HUES6 (cell line): ENCODE data around the gene EIF2B5.

ENCODE experiments used
- H3K27ac ChIP-seq: 2 replicates; pipeline ENCODE4 v1.7.0; 2013; ENCODE audit warnings: low read depth, mild to moderate bottlenecking, low read length, inconsistent platforms
- H3K27me3 ChIP-seq: 2 replicates; pipeline ENCODE4 v1.6.1; 2013; ENCODE audit warnings: low read length; ENCODE audit not compliant: control insufficient read depth, insufficient read depth
- H3K36me3 ChIP-seq: 2 replicates; pipeline ENCODE4 v1.6.1; 2013; ENCODE audit warnings: low read length; ENCODE audit not compliant: control insufficient read depth, insufficient read depth
- H3K4me1 ChIP-seq: 2 replicates; pipeline ENCODE4 v1.6.1; 2013; ENCODE audit warnings: low read length; ENCODE audit not compliant: control insufficient read depth, insufficient read depth
- H3K4me3 ChIP-seq: 2 replicates; pipeline ENCODE4 v1.5.1; 2013; ENCODE audit warnings: low read depth, low read length
- H3K9ac ChIP-seq: one replicate; pipeline ENCODE4 v1.6.1; 2013; ENCODE audit warnings: mild to moderate bottlenecking, low read length
- H3K9me3 ChIP-seq: 2 replicates; pipeline ENCODE4 v1.6.1; 2013; ENCODE audit warnings: low read depth, low read length; ENCODE audit not compliant: control insufficient read depth, insufficient read depth

EIF2B5 gene

DNA sequence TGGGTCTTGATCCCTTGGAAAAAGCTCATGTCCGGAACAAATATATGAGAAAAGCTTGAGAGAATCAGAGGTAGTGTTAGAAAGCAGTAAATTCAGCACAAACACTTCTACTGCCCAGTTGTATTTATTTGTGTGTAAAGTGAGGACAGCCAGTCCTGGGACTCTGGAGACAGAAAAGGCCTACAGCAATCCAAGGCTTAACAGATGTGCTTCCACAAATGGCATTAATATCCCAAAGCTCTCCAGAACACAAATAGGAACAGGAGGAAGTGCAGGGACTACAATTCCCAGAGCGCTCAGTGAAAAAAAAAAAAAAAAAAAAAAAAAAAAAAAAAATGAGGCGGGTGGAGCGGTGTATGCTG lies 39.1 kb downstream of the EIF2B5 start:
- Histone ChIP-seq H3K4me3 (no peak overlapping the region), H3K36me3 (peaks cover 56% of the 10 kb centered on the region), H3K4me1 (peaks cover 19% of the 10 kb centered on the region), H3K27me3 (no peaks in the 10 kb centered on the region), H3K9ac (no peak overlapping the region), H3K9me3 (no peaks in the 10 kb centered on the region), H3K27ac (no peak overlapping the region)

- Histone ChIP-seq H3K4me3 (peak within 1 kb of the TSS; percentile 96), H3K9me3 (no peaks in the 10 kb centered on the region), H3K9ac (peak within 1 kb of the TSS; percentile 98), H3K27ac (peak within 1 kb of the TSS; percentile 95; the same call in 1 of the 2 replicates), H3K4me1 (peaks cover 19% of the 10 kb centered on the region), H3K27me3 (no peaks in the 10 kb centered on the region), H3K36me3 (peaks cover 56% of the 10 kb centered on the region)
Observed at GRCh38 chr3:184174646-184175492, 39.7 kb downstream of the EIF2B5 start, which contains the start of gene AP2M1. TSS of gene AP2M1 (plus strand) at chr3:184174855. CDS start at chr3:184176994, 2,139 bp downstream.

GRCh38 chr3:184175506-184175905 lies 40.3 kb downstream of the EIF2B5 start:
- Histone ChIP-seq H3K36me3 (peaks cover 61% of the 10 kb centered on the region), H3K9ac (peak overlapping the region; percentile 98), H3K9me3 (no peaks in the 10 kb centered on the region), H3K27me3 (no peaks in the 10 kb centered on the region), H3K4me3 (peak overlapping the region; percentile 96), H3K27ac (peak overlapping the region; percentile 95; the same call in 1 of the 2 replicates), H3K4me1 (peaks cover 19% of the 10 kb centered on the region)

GRCh38 chr3:184175981-184176376 lies 40.8 kb downstream of the EIF2B5 start:
- Histone ChIP-seq H3K4me3 (peak overlapping the region; percentile 96), H3K9ac (peak overlapping the region; percentile 98), H3K4me1 (peaks cover 15% of the 10 kb centered on the region), H3K27me3 (no peaks in the 10 kb centered on the region), H3K9me3 (no peaks in the 10 kb centered on the region), H3K27ac (peak overlapping the region; percentile 95), H3K36me3 (peaks cover 62% of the 10 kb centered on the region)

DNA sequence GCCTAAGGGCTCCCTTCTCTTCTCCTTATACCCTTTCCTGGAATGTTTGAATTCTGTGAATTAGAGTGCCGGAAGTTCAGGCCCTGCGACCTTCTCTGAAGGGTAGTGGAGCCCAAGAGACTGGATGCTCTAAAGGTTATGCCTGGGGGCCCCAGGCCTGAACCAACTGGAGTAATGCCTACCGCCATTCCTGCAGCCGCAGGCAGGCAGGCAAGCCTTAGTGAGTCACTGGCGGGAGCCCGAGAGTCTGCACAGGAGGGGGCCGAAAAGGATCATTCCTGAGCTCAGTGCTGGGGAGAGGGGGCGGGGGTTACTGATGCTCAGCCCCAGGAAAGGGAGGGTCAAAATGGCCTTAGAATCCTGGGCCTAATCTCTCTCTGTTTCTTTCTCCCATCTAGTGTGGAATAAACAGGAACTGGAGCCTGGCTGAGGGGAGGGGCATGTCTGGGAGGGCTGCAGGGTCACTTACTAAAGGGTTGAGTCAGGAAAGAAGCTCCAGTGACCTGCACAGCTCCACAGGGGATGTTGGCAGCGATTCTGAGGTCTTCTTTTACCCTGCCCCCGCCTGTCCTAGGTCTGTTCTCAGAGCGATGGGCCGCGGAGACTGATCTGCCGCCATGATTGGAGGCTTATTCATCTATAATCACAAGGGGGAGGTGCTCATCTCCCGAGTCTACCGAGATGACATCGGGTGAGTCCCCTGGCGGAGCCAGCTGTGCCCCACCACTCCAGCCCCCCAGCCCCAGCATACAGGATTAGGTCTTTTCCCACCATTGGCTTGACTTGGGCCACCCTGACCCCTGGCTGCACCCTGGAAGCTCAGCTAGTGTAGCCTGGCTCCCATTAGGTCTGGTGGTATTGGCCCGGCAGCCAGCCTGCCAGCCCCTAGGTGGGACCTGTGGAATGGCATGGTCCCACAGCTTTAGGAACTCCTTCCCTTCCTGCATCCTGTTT lies 41.5 kb downstream of the EIF2B5 start:
- Histone ChIP-seq H3K27ac (peak overlapping the region; percentile 95), H3K9ac (peak overlapping the region; percentile 98), H3K9me3 (no peaks in the 10 kb centered on the region), H3K27me3 (no peaks in the 10 kb centered on the region), H3K36me3 (peaks cover 63% of the 10 kb centered on the region), H3K4me1 (peaks cover 12% of the 10 kb centered on the region), H3K4me3 (peak overlapping the region; percentile 96)

GRCh38 chr3:184177331-184177731 lies 42.2 kb downstream of the EIF2B5 start:
- Histone ChIP-seq H3K4me3 (peak overlapping the region; percentile 96), H3K27ac (peak overlapping the region; percentile 95)

GRCh38 chr3:184177767-184178306 lies 42.7 kb downstream of the EIF2B5 start:
- peak overlapping the region; percentile 98 for H3K9ac ChIP-seq

More at GRCh38 chr3:184177331-184177731, 42.2 kb downstream of the EIF2B5 start:
- no peaks in the 10 kb centered on the region for H3K9me3 ChIP-seq
- H3K27me3 ChIP-seq = no peaks in the 10 kb centered on the region
- peak overlapping the region; percentile 98 for H3K9ac ChIP-seq
- H3K36me3 ChIP-seq = peaks cover 63% of the 10 kb centered on the region
- peaks cover 12% of the 10 kb centered on the region for H3K4me1 ChIP-seq

DNA sequence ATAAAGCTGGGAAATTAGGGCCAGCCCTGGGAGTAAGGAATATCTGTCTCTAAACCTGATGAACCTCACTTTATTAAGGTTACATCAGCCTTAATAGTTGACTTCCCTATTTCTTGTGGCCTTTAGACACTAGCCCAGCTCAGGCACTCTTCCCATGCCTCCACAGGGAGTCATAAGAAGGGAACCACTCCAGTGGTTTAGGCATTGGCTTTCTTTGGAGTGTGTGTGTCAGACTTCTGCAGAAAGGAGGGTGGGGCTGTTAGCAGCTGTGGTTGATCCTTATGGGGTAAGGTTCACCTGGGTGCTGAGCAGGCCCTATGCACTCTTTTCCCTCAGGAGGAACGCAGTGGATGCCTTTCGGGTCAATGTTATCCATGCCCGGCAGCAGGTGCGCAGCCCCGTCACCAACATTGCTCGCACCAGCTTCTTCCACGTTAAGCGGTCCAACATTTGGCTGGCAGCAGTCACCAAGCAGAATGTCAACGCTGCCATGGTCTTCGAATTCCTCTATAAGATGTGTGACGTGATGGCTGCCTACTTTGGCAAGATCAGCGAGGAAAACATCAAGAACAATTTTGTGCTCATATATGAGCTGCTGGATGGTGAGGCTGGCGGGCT lies 43.5 kb downstream of the EIF2B5 start:
- no peak overlapping the region for H3K4me3 ChIP-seq
- H3K27ac ChIP-seq = no peak overlapping the region
- peaks cover 67% of the 10 kb centered on the region for H3K36me3 ChIP-seq
- no peak overlapping the region for H3K9ac ChIP-seq
- no peaks in the 10 kb centered on the region for H3K9me3 ChIP-seq
- H3K4me1 ChIP-seq = peaks cover 12% of the 10 kb centered on the region
- H3K27me3 ChIP-seq = no peaks in the 10 kb centered on the region

More at GRCh38 chr3:184177767-184178306, 42.7 kb downstream of the EIF2B5 start:
- no peaks in the 10 kb centered on the region for H3K27me3 ChIP-seq
- H3K36me3 ChIP-seq = peaks cover 63% of the 10 kb centered on the region
- peak overlapping the region; percentile 95; the same call in 1 of the 2 replicates for H3K27ac ChIP-seq
- peaks cover 12% of the 10 kb centered on the region for H3K4me1 ChIP-seq
- peak overlapping the region; percentile 96; the same call in 1 of the 2 replicates for H3K4me3 ChIP-seq
- H3K9me3 ChIP-seq = no peaks in the 10 kb centered on the region

DNA sequence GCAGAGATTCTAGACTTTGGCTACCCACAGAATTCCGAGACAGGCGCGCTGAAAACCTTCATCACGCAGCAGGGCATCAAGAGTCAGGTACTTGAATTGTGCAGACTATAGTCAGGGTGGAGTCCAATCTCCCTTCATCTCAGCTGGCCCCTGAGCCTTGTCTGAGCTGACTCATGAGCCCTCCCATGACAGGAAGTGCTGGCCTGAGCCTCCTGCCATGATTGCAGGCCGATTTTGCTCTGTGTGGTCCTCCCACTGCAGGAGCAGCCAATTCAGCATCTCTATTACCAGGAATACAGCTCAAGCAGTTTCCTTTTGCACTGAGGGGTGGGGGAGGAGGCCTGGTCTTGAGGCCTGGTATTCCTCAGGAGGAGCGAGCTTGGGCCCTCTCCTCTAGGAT lies 45.0 kb downstream of the EIF2B5 start:
- Histone ChIP-seq H3K4me1 (peaks cover 22% of the 10 kb centered on the region), H3K36me3 (peaks cover 78% of the 10 kb centered on the region), H3K9me3 (no peaks in the 10 kb centered on the region), H3K9ac (no peak overlapping the region), H3K27me3 (no peaks in the 10 kb centered on the region), H3K4me3 (no peak overlapping the region), H3K27ac (no peak overlapping the region)

DNA sequence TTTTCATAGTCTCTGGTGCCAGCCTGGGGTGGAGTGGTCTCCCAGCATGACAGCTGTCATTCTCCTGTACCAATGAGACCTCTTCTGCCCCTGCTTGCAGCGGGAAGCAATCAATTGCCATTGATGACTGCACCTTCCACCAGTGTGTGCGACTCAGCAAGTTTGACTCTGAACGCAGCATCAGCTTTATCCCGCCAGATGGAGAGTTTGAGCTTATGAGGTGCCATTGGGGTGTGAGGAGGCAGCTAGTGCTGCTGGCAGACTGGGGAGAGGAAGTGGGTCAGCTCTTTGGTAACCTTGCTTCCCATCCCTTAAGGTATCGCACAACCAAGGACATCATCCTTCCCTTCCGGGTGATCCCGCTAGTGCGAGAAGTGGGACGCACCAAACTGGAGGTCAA lies 46.4 kb downstream of the EIF2B5 start:
- H3K36me3 ChIP-seq = peaks cover 78% of the 10 kb centered on the region
- no peak overlapping the region for H3K27ac ChIP-seq

More for the DNA sequence above, 46.4 kb downstream of the EIF2B5 start:
- H3K4me1 ChIP-seq = peaks cover 23% of the 10 kb centered on the region
- no peak overlapping the region for H3K4me3 ChIP-seq
- H3K9me3 ChIP-seq = no peaks in the 10 kb centered on the region
- no peak overlapping the region for H3K9ac ChIP-seq
- H3K27me3 ChIP-seq = no peaks in the 10 kb centered on the region
